Right ventricle myocardium inferior (tissue), 1 donor: ENCODE measurements around the gene IFI35. TPM values are rescaled to one million over a fixed set of nuclear protein-coding genes. Genes with fewer than 3 reads are reported as not detected.

Source experiments
- ATAC-seq: fragments of 200-7000 bp; cut with Tn5 transposase; one replicate; pipeline ENCODE4 v1.9.1; 2020; ENCODE audit warnings: mild to moderate bottlenecking, moderate library complexity
- DNase-seq: peaks from one replicate; pipeline ENCODE4 v3.0.0; 2021; ENCODE audit errors: missing footprints
- intact Hi-C: fragments of 100-400 bp; cut with DNase I; formaldehyde crosslinking; loops from one replicate; pipeline ENCODE4 v1.11.0; 2022
- total RNA-seq: library from RNA; stranded (reverse); fragmentation: NEBNext Ultra II Directional; extraction: Animal tissue kit (Norgen Biotek cat#: 25700); gene quantifications from one replicate; pipeline ENCODE4 v1.2.1, GENCODE V29; 2021
- donor health status: DM: no; HTN: yes; CAD: no; lungs with severe emphysema.

The IFI35 gene
- total RNA-seq, 1 donor from 2014 or later = 15.9 TPM

DNA sequence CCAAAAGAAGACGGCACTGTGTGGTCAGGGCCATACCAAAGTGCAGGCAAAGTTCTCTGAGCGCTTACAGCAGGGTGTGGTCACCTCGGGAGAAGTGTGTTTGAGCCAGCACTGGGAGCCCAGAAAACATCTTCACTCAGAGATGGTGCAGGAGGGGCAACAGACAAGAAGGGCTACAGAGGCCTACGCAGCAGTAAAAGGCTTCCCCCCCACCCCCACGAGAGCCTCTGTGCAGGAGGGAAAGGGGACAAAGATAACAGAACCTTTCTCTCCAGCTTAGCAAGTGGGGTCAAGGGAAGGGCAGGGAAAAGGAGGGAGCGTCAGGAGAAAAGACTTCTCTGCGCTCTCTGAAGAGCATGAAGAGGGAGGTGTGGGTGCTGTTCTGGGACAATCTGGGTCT lies 12.8 kb downstream of the IFI35 start:
- DNase-seq (no peak), ATAC-seq (no peak)
- intact Hi-C loops = no loop called here

DNA sequence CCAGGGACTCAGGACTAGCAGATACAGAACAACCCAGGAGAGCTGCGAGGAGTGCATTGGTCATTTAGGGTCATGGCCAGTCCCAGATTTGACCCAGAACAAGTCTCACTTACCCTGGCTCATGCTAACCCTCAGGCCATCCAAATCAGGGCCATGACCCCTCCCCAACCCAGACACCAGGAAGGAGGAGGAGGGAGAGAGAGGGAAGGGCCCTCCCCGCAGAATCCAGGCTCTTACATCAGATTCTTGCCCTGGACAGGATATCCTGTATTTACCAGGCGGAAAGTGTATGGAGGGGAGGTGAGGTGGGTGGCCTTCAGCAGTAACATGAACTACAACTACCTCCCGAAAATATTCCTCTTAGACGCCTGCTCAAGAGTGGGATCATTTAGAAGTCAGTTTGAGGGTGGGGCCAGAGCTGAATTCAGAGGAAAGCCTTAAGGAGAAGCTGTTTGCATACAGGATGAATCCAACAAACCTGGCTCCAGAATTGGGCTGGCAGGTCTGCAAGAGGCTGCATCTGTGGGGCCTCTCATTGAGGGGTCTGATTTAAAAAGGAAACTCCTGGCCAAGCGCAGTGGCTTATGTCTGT lies 13.5 kb downstream of the IFI35 start:
- ATAC-seq = no peak
- intact Hi-C loops = loop anchor here (10.0 kb wide), 1 partner anchor 315 kb away; no protein-coding TSS in a partner anchor

DNA sequence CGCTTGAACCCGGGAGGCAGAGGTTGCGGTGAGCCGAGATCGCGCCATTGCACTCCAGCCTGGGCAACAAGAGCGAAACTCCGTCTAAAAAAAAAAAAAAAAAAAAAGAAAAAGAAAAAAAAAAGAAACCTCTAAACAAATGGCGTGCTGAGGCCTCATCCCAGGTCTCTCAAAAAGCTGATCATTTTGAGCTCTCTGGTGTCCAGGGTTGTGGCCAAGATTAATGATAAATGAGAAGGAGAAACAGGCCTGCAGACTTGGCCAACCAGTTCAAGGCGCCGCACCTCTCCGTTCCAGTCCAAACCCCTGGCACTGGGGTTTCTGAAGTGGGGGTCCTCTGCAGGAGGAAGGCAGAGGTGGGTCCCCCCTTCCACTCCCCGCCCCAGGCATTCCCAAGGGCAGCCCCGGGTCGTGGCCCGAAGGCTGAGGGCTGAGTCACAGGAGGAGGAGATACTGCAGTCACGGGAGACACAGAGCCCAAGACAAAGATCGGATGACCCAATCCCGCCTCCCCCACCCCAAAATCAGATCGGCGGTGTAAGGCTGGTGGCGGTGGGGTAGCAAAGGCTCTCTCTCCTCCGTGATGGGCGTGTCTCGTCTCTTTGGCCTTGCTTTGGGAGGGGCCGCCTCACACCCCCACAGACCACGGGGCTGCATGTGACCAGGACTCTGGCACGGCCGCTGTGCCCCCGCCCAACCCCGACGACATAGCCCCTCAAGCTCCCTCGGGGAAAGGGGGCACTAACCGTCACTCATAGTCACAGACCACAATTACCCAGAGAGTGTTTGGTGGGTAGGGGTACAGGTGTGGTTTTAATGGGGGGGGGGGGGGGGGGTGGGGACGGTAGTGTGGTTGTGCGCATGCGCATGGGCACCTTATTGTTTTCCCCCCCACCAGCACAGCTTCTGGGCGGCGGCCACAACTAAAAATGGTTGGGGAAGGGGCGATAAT lies 14.5 kb downstream of the IFI35 start:
- peak; percentile 82 for DNase-seq
- intact Hi-C loops = loop anchor here (10.0 kb wide), 1 partner anchor 314 kb away; no protein-coding TSS in a partner anchor
- peak; percentile 34 for ATAC-seq

More for the DNA sequence above, 13.5 kb downstream of the IFI35 start:
- DNase-seq = no peak

DNA sequence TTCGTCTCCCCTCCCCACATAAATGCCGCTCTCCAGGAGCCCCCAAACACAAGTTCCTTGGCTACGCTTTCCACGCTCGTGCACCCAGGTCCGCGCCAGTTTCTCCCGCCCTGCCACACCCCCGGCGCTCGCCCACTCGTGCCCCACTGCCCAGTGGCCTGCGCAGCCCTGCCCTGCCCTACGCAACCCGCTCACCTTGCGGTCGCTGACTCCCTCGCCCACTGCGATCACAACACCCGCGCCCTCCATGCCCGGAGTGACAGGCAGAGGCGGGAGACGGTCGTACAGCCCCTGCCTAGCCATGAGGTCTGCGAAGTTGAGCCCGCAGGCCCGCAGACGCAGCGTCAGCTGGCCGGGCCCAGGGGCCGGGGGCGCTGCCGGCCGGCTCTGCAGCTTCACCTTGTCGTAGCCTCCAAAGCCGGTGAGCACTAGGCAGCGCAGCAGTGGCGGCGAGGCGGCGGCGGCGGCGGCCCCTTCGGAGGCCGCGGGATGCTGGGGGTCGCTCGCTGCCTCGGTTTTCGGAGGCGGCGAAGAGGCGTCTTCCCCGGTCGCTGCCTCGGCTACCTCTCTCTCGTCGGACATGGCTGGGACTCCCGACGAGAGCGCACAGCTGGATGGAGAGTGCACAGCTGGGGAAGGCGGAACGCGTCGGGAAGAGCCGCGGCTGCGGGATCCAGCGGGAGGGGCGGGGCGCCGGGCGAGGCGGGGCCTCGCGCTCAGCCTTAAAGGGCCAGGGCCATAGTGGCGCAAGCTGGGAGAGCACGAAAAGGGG lies 15.3 kb downstream of the IFI35 start, which contains the start of gene VAT1:
VAT1 (minus strand) TSS at position 645 of the 772 bp plus-strand sequence; CDS start at position 582, 63 bp downstream.
- intact Hi-C loops = loop anchor here (10.0 kb wide), 1 partner anchor 313 kb away; no protein-coding TSS in a partner anchor
- DNase-seq (peak; percentile 92), ATAC-seq (peak; percentile 86)

DNA sequence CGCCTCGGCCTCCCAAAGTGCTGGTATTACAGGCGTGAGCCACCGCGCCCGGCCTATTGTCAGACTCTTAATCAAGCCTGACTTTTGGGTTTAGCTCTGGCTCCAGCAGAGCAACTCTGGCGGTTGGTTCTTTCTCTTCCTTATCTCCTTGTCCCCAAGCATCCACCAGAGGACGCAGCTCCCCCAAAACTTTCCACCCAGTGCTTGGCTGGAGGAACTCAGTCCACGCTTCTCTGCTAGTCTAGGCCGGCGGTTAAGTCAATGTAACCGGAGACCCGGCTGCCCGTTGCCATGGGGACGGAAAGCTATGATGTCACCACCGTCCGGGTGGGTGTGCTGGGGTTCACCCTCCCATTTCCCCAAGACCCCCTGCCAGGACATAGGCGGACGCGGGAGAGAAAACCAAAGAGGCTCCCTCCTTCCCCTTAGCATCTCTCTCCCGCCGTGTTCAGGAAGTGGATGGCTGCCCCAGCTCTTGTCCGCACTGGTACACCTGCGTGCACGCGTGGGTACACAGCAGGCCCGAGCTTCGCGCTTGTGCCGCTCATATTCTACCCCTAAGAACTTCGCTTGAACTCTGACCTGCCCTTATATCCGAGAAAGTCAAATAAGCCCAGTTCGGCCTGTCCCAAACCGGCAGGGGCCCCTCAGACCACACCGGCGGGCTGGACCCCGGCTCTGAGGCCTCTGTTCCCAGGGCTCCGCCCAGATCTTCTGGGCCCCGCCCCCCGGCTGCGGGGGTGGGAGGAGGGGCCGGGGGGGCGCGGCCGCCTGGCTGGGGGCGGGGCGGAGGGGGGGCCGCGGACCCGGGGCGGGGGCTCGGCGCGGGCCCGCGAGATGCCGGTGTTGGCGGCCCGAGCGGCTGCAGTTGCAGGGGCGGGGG lies 18.1 kb downstream of the IFI35 start, which contains the start of gene RND2:
RND2 (plus strand) TSS at position 825 of the 883 bp plus-strand sequence. CDS start 117 bp downstream, outside the sequence.
- peak; percentile 73 for ATAC-seq
- DNase-seq = peak; percentile 90
- intact Hi-C loops = loop anchor here (2.0 to 10.0 kb wide), 2 partner anchors 146 to 310 kb away; partner anchors contain the start of gene NBR1

- ATAC-seq (no peak), DNase-seq (no peak)
- intact Hi-C loops = loop anchor here (2.0 to 10.0 kb wide), 2 partner anchors 146 to 310 kb away; partner anchors contain the start of gene NBR1
Observed at GRCh38 chr17:43025290-43025657, 18.7 kb downstream of the IFI35 start.

DNA sequence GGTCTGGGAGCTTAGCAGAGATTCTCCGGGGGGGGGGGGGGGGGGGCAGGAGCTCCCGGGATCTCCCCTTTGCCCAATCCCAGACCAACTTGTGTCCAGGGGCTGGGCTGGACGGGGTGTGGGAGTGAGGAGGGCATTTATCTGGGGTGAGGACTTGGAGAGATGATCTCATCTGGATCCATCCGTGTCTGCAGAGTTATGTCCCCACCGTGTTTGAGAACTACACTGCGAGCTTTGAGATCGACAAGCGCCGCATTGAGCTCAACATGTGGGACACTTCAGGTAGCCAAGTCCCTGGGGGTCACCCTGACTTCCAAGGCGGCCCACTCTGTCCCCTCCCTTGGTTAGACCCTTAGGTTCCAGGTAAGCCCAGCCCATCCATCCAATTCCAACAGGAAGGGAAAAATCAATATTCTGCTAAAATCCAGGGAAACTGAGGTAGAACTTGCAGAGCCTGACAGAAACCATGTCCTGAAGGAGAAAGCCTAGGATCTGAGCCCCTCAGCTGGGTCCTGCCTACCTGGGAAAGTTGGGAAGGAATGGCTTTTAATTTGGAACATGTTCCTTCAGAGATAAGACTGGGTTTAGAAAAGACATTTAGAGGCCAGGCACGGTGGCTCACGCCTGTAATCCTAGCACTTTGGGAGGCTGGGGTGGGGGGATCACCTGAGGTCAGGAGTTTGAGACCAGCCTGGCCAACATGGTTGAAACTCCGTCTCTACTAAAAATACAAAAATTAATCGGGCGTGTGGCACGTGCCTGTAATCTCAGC lies 19.4 kb downstream of the IFI35 start:
- intact Hi-C loops = loop anchor here (2.0 to 10.0 kb wide), 2 partner anchors 145 to 309 kb away; partner anchors contain the start of gene NBR1
- no peak for ATAC-seq
- no peak for DNase-seq

DNA sequence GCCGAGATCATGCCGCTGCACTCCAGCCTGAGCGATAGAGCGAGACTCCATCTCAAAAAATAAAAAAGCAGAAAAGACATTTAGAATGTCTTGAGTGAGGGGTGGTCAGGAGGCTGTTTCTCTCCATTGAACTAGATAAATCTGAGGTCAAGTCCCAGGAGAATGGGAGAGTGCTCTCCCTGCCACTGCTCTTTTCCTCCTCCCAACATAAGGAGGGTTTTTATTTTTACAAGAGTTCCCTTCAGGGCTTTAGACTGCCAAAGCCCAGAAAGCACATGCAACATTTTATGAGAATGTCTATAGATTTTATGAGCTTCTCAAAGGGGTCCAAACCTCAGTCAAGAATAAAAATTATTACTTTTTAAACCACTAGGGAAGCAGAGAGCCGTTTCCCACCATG lies 20.0 kb downstream of the IFI35 start:
- intact Hi-C loops = loop anchor here (10.0 kb wide), 1 partner anchor 308 kb away; no protein-coding TSS in a partner anchor

DNA sequence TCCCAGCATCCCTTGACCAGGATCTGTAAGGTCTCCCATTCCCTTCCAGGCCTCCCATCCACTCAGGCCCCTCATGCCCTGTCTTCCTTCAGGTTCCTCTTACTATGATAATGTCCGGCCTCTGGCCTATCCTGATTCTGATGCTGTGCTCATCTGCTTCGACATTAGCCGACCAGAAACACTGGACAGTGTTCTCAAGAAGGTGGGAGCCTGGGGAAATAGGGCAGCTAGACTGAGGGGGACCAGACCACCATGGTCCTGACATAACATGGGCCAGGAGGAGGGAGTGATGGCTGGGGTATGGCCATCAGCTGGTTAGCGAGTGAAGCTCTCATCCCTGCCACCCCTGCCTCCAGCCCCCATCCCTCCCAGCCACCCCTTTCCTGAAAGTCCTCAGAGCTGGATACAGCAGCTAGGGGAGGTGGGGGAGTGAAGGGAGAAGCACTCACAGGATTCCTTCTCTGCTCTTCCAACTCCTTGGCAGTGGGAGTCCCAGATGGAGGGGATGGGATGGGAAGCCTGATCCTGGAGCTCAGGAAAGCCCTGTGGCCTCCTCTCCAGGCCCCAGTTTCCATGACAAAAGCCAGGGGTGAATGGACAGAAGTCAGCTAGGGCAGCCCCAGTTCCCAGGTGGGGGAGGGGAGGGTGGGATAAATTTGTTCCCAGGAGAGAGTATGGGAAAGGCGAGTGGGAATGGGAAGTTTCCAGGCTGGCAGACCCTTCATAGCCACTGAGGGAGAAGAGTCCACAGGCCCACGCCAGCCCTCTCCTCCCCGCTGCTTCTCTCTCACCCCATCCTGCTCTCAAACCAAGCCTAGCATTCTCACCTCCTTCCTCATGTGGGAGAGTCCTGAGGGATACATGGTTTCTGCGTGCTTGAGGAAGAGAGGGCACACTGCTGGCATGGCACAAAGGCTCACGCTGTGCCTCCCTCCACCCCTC lies 20.8 kb downstream of the IFI35 start:
- ATAC-seq (no peak), DNase-seq (no peak)
- intact Hi-C loops = loop anchor here (10.0 kb wide), 1 partner anchor 307 kb away; no protein-coding TSS in a partner anchor

More for the DNA sequence above, 20.0 kb downstream of the IFI35 start:
- ATAC-seq (no peak), DNase-seq (no peak)

DNA sequence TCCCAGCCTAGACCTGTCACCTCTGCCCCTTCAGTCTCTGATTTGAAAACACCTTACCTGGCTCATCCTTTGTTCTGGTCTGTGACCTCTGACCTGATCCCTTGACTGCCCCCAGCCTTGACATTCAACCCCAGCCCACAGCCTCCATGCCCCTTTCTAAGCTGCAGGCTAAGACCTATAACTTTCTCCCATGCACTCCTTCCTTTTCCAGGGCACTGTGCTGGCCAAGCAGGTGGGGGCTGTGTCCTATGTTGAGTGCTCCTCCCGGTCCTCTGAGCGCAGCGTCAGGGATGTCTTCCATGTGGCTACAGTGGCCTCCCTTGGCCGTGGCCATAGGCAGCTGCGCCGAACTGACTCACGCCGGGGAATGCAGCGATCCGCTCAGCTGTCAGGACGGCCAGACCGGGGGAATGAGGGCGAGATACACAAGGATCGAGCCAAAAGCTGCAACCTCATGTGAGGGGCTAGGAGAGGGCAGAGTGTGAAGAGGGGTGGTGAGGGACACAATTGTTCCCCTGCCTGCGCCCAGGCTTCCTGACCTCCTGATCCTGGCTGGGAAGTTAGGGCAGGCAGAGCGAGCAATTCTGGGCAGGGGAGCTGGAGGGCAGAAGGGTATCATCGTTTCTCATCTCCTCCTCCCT lies 21.8 kb downstream of the IFI35 start:
- no peak for DNase-seq
- ATAC-seq = no peak
- intact Hi-C loops = loop anchor here (10.0 kb wide), 1 partner anchor 306 kb away; no protein-coding TSS in a partner anchor

- no peak for DNase-seq
- intact Hi-C loops = no loop called here
- no peak for ATAC-seq
Observed at GRCh38 chr17:43030137-43030767, 23.7 kb downstream of the IFI35 start.

- ATAC-seq (no peak), DNase-seq (no peak)
- intact Hi-C loops = no loop called here
Observed at GRCh38 chr17:43031666-43032065, 25.1 kb downstream of the IFI35 start.

DNA sequence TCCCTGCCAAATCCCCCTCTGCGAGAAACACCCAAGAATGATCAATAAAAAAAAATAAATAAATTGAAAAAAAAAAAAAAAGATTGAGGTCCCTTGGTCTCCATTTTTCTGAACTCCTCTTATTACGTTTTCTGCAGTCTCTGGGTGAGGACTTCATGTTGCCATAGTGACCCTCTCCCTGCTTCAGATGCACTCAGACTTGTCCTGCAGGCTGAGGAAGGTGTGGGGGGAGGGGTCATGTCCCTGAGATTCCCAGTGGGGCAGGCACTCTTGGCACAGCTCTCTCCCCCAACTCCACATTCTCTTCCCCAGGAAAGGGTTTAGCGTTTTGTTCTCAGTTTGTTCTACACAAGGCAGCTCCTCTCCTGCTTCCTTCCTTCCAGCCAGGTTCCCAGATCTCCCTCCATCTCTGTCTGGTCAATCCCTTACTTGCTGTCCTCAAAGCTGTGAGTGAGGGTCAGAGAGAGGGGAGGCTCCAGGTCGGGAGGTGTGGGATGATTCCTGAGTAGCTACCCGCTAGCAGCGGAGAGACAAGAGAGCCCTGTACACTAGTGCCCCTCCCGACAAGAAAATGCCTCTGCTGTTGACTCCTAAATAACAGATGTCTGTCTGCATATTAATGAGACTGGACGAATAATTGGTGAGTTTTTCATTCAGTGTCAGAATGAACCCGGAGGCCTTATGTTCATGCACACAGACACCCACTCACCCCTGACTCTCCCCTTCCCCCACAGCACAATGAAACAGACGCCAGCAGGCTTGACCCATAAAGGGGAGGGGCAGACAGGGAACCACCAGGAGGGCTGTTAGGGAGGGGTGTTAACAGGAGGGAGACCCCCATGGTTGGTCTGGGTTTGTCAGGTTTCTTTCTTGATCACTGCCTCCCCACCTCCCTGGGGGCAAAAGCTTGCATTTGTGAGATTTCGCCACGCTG lies 27.6 kb downstream of the IFI35 start:
- DNase-seq (no peak), ATAC-seq (no peak)
- intact Hi-C loops = no loop called here

GRCh38 chr17:43034894-43035293 lies 28.3 kb downstream of the IFI35 start:
- intact Hi-C loops = no loop called here
- DNase-seq (no peak), ATAC-seq (no peak)
